DOHH2 (cell line): Measurements from ENCODE around the gene PPP2R2B.

Experiments used
- EZH2phosphoT487 ChIP-seq: fragments of 200-600 bp; sonication (generic); IDR thresholded peaks from 2 replicates; pipeline ENCODE4 v1.6.1; 2017; ENCODE audit warnings: borderline replicate concordance, mild to moderate bottlenecking, antibody characterized with exemption, low read length, moderate library complexity, mixed read lengths
- TF ChIP-seq, protein P1 (sequence below): fragments of 200-600 bp; sonication (generic); IDR thresholded peaks from one replicate; pipeline ENCODE4 v1.5.1; 2014; ENCODE audit warnings: antibody characterized with exemption, mild to moderate bottlenecking, low read depth, low read length; ENCODE audit not compliant: poor library complexity, severe bottlenecking

DNA sequence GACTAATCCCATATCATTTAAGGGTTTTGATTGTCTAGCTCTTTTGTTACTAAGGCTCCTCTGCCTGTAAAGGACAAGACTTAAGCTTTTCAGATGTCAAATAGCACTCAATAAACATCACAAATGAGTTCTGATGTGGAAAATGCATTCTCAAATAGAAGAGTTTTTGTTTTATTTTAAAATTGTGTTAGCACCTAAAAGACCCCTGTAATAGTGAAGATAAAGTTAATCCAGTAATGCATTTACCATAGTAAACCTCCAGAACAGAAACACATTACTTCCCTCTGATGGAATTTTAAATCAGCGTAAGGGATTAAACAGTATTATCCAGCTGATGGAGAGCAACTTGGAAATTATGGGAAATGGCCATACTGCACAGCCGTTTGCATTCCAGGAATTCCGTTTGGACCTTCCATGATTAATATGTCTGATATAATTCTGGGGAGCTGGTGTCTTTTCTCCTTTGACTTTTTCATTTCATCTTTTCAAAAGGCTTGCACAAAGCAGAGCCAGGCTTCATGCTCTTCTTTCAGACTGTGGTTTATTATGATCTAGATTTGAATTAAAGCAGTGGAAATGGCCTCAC, 105.6 kb downstream of the PPP2R2B start:
- TF ChIP-seq, protein P1, sequence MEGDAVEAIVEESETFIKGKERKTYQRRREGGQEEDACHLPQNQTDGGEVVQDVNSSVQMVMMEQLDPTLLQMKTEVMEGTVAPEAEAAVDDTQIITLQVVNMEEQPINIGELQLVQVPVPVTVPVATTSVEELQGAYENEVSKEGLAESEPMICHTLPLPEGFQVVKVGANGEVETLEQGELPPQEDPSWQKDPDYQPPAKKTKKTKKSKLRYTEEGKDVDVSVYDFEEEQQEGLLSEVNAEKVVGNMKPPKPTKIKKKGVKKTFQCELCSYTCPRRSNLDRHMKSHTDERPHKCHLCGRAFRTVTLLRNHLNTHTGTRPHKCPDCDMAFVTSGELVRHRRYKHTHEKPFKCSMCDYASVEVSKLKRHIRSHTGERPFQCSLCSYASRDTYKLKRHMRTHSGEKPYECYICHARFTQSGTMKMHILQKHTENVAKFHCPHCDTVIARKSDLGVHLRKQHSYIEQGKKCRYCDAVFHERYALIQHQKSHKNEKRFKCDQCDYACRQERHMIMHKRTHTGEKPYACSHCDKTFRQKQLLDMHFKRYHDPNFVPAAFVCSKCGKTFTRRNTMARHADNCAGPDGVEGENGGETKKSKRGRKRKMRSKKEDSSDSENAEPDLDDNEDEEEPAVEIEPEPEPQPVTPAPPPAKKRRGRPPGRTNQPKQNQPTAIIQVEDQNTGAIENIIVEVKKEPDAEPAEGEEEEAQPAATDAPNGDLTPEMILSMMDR, result no peak
- TF ChIP-seq EZH2phosphoT487, result no peak
